ENCODE data around the gene TOMM20L.

GRCh38 chr14:58428118-58428683 lies 32.5 kb downstream of the TOMM20L start:
- TF ChIP-seq CTCF (IDR thresholded peaks at IDR 0.05; ENCODE audit: insufficient read depth, low read depth, low read length) (no peak), EZH2 (IDR thresholded peaks at IDR 0.05; ENCODE audit: insufficient read depth, low read length) (no peak)
